HG03280 (cell line): Measurements from ENCODE around the gene TLR1.
A peak's percentile ranks its signal among the peaks of the same experiment; 100 is the strongest.
"Not testable (repeated sequence)": the region's sequence is repeated elsewhere in the genome, so short reads cannot be mapped to it uniquely, and the experiment has no call there.

Source experiments
- ATAC-seq: cut with Tn5 transposase; IDR thresholded peaks from one replicate; pipeline ENCODE4 v1.9.1; 2021; ENCODE audit warnings: mild to moderate bottlenecking, moderate library complexity; ENCODE audit not compliant: unreplicated experiment

The TLR1 gene

DNA sequence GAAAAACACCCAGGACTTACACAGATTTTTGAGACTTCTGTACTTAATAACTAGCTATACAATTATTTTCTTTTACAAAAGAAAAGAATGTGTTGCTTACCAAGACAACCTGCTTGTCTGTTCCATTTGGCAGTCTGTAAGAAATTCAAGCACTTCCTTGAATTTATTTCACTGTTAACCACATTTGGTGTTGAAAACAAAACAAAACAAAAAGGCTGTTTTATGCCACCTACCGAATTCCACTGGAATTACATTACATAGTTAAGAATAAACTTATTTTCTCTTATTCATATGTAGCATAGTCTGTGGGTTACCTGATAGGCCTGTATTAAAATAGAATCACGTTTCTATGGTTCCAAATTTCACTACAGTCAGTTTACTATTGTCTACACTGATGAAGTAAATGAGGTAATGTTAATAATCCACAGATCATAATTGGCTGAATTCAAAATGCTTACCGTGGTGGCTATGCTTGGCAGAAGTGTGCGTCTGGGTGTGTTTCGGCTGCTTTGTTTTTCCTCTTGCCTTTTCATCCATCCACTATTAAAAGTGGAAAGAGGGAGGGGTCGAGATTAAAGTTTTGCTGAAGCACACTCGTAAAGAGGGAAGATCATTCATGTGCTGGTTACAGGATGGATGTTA, at the start of gene TLR1:
Gene TLR1 (minus strand): TSS at position 138 of the 642 bp plus-strand sequence. CDS start 5,960 bp downstream, outside the sequence.
- peak; percentile 33 for ATAC-seq

DNA sequence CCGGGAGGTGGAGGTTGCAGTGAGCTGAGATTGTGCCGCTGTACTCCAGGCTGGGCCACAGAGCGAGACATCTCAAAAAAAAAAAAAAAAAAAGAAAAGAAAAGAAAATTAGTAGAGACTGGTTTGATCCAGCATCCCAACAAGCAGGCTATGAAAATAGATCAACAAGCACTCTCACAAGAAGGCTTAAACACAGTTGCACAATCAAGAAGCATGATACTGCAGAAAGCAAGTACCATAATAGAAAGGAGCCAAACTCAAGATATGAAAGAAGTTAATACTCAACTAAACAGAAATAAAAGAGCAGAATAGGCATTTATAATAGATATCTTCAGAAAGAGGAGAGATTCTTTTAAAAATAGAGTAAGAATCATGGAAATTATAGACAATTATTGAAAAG, 41.4 kb upstream of the TLR1 start:
- no peak for ATAC-seq

DNA sequence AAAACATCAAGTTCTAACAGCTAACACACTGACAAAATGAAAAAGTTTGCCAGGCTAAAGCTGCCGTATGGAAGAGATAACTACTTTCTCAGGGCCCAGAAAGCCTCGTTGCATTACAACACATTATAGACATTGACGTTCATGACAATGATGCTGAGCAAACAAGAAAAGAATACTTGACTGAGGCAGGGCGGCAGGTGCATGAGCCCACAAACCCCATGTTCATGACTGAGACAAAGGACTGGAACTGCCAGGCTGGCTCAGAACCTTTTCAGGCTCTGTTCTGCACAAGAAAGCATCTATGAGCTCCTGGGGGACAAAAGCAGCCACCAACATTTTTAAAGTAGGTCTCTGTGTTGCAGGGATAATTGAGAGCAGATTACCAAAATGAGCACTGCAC, 38.4 kb upstream of the TLR1 start:
- no peak for ATAC-seq

DNA sequence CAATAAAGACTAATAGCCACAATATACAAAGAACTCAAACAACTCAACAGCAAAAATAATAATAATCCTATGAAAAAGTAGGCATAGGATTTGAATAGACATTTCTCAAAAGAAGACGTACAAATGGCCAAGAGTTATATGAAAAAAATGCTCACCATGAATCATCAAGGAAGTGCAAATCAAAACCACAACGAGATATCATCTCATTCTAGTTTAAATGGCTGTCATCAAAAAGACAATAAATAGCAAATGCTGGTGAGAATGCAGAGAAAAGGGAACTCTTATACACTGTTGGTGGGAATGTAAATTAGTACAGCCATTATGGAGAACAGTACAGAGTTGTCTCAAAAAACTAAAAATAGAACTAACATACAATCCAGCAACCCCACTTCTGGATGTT, 33.3 kb upstream of the TLR1 start:
- ATAC-seq: no peak

DNA sequence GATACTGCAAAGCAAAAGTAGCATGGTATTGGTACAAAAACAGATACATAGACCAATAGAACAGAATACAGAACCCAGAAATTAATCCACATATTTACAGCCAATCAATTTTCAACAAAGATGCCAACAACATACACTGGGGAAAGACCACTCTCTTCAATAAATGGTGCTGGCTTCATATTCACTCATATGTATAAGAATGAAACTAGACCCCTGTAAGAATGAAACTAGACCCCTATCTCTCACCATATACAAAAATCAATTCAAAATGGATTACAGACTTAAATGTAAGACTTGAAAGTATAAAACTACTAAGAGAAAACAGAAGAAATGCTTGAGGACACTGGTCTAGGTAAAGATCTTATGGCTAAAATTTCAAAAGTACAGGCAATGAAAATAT, 32.7 kb upstream of the TLR1 start:
- no peak for ATAC-seq

DNA sequence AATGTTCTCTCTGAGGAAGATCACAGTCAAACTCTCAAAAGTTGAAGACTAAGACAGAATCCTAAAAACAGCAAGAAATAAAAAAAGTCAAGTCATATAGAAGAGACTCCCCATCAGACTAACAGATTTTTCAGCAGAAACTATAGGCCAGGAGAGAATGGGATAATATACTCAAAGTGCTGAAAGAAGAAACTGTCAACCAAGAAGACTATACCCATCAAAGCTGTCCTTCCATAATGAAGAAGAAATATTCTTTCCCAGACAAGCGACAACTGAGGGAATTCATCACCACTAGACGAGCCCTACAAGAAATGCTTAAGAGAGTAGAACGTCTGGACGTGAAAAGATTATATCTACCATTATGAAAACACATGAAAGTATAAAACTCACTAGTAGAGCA, 30.0 kb upstream of the TLR1 start:
- ATAC-seq: no peak

DNA sequence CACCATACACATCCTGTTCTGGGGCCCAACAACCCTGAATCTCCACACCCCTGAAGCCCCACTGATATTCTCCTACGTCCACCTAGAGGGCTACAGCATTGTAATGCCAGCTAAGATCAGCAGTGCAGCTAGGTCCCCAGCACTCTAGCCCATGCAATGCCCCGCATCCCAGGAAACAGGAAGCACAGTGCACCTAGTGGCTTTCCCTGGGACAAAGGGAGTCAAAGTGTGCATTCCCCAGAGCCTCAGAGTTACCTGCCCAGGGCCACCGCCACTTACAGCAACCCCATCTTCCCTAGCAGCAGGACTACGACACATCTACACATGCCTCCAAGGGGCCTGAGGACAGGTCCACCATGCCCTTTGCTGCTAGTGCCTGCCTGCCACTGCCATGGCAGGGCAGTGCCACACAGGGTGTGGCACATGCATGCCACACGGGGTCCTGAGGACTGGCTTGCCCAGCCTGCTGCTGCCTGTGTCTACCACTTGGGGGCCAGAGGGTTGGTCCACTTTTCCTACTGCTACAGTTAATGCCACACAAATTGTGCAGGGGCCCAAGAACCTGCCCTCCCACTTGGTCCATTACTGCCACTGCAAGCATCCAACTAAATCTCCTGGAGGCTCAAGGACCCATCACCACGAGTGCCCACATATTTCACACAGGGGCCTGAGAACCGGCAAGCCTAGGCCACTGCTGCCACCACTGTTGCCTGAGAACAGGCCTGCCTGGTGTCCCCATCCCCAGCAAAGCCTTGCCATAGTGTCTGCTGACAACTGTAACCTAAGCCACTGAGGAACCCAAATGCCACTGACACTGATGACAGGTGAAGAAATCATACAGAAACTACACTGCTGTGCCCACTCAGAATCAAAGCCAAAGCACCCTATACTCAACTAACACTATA, 28.3 kb upstream of the TLR1 start:
- no peak for ATAC-seq

DNA sequence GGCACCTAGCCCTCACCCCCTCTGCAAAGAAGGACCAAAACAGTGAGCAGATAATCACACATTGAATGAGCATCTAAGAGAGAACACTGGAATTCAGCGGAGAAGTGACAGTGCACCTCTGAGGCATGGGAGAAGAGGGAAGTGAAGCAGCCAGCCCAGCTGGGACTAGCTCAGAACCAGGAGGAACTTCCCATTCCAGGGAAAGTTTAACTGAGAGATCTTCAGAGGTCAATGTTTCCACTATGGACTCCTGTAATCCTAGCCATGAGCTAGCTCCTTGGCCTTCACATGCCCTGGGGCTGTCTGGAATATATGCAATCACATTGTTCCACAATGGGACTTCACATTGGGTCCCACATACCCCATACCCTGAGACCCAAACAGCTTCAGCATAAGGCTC, 27.6 kb upstream of the TLR1 start:
- no peak for ATAC-seq

GRCh38 chr4:38831653-38832052, 27.1 kb upstream of the TLR1 start:
- no peak for ATAC-seq

GRCh38 chr4:38829237-38829636, 24.6 kb upstream of the TLR1 start:
- ATAC-seq: no peak

DNA sequence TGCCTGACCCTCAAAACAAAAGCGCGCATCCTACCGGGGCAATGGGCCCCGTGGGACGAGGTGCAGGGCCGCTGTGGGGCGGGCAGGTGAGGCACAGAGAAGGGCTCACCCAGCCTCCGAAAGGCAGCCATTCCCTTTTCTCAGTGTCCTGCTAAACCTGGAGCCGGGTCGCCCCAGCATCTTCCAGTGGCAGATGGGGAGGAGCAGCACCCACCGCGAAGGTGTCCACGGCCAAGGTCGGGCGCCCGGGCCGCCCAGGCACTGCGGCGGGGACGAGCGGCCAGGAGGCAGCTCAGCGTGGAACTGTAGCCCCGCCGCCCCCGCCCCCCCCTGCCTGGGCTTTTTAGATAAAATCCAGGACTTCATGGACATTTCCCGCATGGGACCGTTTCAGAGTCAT, 19.2 kb upstream of the TLR1 start:
- no peak for ATAC-seq

DNA sequence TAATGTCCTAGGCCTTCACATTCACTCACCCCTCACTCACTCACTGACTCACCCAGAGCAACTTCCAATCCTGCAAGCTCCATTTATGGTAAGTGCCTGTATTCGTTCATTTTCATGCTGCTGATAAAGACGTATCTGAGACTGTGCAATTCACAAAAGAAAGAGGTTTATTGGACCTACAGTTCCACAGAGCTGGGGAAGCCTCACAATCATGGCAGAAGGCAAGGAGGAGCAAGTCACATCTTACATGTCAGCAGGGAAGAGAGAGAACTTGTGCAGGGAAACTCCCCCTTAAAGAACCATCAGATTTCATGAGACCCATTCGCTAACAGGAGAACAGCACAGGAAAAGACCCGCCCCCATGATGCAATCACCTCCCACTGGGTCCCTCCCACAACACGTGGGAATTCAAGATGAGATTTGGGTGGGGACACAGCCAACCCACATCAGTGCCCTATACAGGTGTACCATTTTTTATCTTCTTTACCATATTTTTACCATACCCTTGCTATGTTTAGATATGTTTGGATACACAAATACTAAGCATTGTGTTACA, 18.2 kb upstream of the TLR1 start:
- ATAC-seq: no peak

DNA sequence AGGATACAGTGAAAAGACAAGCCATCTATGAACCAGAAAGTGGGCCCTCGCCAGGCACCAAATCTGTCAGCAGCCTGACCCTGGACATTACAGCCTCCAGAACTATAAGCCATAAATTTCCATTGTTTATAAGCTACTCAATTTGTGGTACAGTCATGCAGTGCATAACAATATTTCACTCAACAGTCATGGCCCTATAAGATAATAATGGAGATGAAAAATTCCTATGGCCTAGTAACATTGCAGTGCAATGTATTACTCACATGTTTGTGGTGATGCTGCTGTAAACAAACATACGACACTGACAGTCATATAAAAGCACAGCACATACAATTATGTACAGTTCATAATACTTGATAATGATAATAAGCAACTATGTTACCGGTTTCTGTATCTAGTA, 17.1 kb upstream of the TLR1 start:
- no peak for ATAC-seq

DNA sequence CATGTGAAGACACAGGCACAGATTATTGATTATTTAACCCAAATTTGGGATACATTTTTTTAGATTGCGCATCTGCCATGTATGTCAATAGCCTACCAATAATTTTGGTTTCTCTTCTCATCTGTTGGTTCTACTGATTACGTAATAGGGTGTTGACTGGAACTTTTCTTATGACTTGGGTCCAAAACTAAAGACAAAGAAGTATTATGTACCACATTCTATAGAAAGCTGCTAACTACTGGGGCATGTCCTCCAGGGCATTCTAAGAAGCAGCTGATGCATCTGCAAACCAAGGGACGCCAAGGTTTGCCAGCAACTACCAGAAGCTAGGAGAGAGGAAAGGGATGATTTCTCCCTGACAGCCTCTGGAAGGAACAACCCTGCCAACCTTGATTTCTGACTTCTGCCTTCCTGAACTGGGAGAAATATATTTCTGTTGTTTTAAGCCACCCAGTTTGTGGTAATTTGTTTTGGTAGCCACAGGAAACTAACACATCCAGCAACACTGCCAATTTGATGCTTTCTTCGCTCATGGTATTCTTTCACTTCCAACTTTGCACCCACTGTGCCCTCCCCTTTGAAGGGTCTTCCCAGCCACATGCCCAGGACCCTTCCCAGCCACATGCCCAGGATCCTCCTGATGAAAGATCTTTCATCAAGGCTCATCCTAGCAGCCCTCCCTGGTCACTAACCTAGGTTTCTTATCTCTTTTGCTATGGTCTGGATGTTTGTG, 15.9 kb upstream of the TLR1 start:
- peak; percentile 47 for ATAC-seq

DNA sequence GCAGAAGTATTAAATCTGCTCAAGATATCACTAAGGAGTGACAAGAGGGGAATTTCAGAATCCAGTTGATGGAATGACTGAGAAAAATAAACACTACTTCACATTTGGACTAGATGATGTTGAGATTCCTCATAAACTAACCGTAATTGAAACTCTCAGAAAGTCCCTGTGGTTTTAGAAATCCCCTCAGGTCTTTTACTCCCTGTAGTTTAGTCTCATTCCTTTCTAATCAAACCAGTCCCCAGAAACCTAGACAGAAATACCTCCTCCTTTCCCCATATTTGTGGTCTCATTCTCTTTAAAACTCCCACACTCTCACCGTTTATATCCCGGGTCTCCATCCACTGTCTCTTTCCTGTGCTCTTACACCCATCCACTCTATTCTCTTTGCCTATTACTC, 15.0 kb upstream of the TLR1 start:
- ATAC-seq: no peak

GRCh38 chr4:38818441-38818976, 13.9 kb upstream of the TLR1 start:
- peak; percentile 39 for ATAC-seq

DNA sequence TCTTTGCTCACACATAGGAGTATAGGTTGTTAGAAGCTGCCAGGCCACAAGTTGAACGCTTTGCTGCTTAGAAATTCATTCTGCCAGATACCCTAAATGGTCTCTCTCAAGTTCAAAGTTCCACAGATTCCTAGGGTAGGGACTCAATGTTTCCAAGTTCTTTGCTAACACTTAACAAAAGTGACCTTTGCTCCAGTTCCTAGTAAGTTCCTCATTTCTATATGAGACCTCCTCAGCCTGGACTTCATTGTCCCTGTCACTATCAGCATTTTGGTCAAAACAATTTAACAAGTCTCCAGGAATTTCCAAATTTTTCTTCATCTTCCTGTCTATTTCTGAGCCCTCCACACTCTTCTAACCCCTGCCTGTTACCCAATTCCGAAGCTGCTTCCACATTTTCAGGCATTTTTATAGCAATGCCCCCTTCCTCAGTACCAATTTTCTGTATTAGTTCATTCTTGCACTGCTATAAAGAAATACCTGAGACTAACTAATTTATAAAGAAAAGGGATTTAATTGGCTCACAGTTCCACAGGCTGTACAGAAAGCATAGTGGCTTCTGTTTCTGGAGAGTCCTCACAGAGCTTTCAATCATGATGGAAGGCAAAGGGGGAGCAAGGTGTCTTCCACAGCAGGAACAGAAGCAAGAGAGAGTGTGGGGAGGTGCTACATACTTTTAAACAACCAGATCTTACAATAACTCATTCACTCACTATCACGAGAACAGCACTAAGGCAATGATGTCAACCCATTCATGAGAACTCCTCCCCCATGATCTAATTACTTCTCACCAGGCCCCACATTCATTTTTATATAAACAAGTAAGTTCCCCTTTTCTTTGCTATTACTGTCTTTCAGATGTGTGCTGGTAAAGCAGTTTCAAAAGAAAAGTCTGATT, 11.5 kb upstream of the TLR1 start:
- ATAC-seq: no peak

DNA sequence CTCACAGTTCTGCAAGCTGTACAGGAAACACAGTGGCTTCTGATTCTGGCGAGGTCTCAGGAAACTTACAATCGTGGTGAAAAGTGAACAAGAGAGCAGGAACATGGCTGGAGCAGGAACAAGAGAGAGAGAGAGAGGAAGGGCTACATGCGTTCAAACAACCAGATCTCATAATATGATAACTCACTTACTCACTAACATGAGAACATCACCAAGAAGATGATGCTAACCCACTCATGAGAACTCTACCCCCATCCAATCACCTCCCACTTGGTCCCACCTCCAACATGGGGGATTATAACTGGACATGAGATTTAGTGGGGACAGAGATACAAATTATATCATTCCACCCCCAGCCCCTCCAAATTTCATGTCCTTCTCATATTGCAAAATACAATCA, 9.8 kb upstream of the TLR1 start:
- ATAC-seq: no peak

GRCh38 chr4:38811297-38811696, 6.7 kb upstream of the TLR1 start:
- no peak for ATAC-seq

GRCh38 chr4:38807462-38807861, 2.9 kb upstream of the TLR1 start:
- not testable (repeated sequence) for ATAC-seq
